HepG2 (cell line): ENCODE measurements around the gene SLC25A23. TPM values are rescaled to one million over a fixed set of nuclear protein-coding genes. Genes with fewer than 3 reads are reported as not detected.

Source experiments
- ATRX ChIP-seq: sonication (generic); formaldehyde crosslinking; IDR thresholded peaks from 2 replicates; pipeline ENCODE4 v1.4.0; 2020; ENCODE audit warnings: missing genetic modification reagents, borderline replicate concordance
- CEBPB ChIP-seq: IDR thresholded peaks from 2 replicates; pipeline ENCODE4 v1.6.1; 2011; ENCODE audit warnings: low read depth, low read length, improper control_type of control experiment, borderline replicate concordance
- CREBL2 ChIP-seq: sonication (generic); formaldehyde crosslinking; IDR thresholded peaks from 2 replicates; pipeline ENCODE4 v1.8.1; 2023; ENCODE audit warnings: missing genetic modification reagents, mild to moderate bottlenecking, borderline replicate concordance
- HINFP ChIP-seq: sonication (generic); formaldehyde crosslinking; IDR thresholded peaks from 2 replicates; pipeline ENCODE4 v1.4.0; 2020; ENCODE audit warnings: low read depth, mild to moderate bottlenecking, missing genetic modification reagents
- MXD4 ChIP-seq: IDR thresholded peaks from 2 replicates; pipeline ENCODE4 v1.6.1; 2016; ENCODE audit warnings: mild to moderate bottlenecking, missing biosample characterization, missing genetic modification reagents
- NFYB ChIP-seq: sonication (generic); formaldehyde crosslinking; IDR thresholded peaks from 2 replicates; pipeline ENCODE4 v1.4.0; 2020; ENCODE audit warnings: missing genetic modification reagents
- NR1H2 ChIP-seq: sonication (generic); formaldehyde crosslinking; IDR thresholded peaks from 2 replicates; pipeline ENCODE4 v1.8.1; 2022; ENCODE audit warnings: low read depth, missing genetic modification reagents, borderline replicate concordance
- REPIN1 ChIP-seq: sonication (generic); formaldehyde crosslinking; IDR thresholded peaks from 2 replicates; pipeline ENCODE4 v1.8.0; 2022; ENCODE audit warnings: missing genetic modification reagents, low read depth, mild to moderate bottlenecking, borderline replicate concordance
- SP1 ChIP-seq, 2 experiments: fragments of 450-650 bp in 1 of 2; sonication (generic) in 1 of 2; formaldehyde crosslinking in 1 of 2; IDR thresholded peaks; 2 replicates each; pipeline versions ENCODE4 v1.4.0 to v1.6.1; 2016 to 2020; ENCODE audit warnings: missing genetic modification reagents in 1 of 2
- SRSF4 ChIP-seq: fragments of 200-400 bp; formaldehyde crosslinking; IDR thresholded peaks from one replicate; pipeline ENCODE4 v1.6.1; 2018; ENCODE audit warnings: mild to moderate bottlenecking, low read depth, low read length, moderate library complexity; ENCODE audit not compliant: poor library complexity, severe bottlenecking
- ZBTB3 ChIP-seq: sonication (generic); formaldehyde crosslinking; IDR thresholded peaks from 2 replicates; pipeline ENCODE4 v1.4.0; 2020; ENCODE audit warnings: low read depth, mild to moderate bottlenecking, moderate library complexity, missing genetic modification reagents, borderline replicate concordance
- ZFP36L1 ChIP-seq: sonication (generic); formaldehyde crosslinking; IDR thresholded peaks from 2 replicates; pipeline ENCODE4 v1.8.0; 2022; ENCODE audit warnings: mild to moderate bottlenecking, missing genetic modification reagents, moderate library complexity
- ZNF317 ChIP-seq: sonication (generic); formaldehyde crosslinking; IDR thresholded peaks from 2 replicates; pipeline ENCODE4 v1.5.0; 2020; ENCODE audit warnings: mild to moderate bottlenecking, missing genetic modification reagents
- ZNF382 ChIP-seq: sonication (generic); formaldehyde crosslinking; IDR thresholded peaks from 2 replicates; pipeline ENCODE4 v1.5.0; 2020; ENCODE audit warnings: missing genetic modification reagents, mild to moderate bottlenecking, borderline replicate concordance
- ZNF451 ChIP-seq: sonication (generic); formaldehyde crosslinking; IDR thresholded peaks from 2 replicates; pipeline ENCODE4 v1.5.0; 2020; ENCODE audit warnings: mild to moderate bottlenecking, missing genetic modification reagents
- ZNF496 ChIP-seq: sonication (generic); formaldehyde crosslinking; IDR thresholded peaks from 2 replicates; pipeline ENCODE4 v1.8.1; 2023; ENCODE audit warnings: mild to moderate bottlenecking, moderate library complexity, missing genetic modification reagents; ENCODE audit not compliant: insufficient replicate concordance
- ZNF605 ChIP-seq: sonication (generic); formaldehyde crosslinking; IDR thresholded peaks from 2 replicates; pipeline ENCODE4 v1.8.0; 2022; ENCODE audit warnings: mild to moderate bottlenecking, missing genetic modification reagents
- ZNF709 ChIP-seq: sonication (generic); formaldehyde crosslinking; IDR thresholded peaks from 2 replicates; pipeline ENCODE4 v1.5.0; 2020; ENCODE audit warnings: mild to moderate bottlenecking, missing genetic modification reagents
- ZNF790 ChIP-seq: sonication (generic); formaldehyde crosslinking; IDR thresholded peaks from 2 replicates; pipeline ENCODE4 v1.8.0; 2022; ENCODE audit warnings: missing genetic modification reagents, mild to moderate bottlenecking, borderline replicate concordance
- ZSCAN29 ChIP-seq: sonication (generic); formaldehyde crosslinking; conservative IDR thresholded peaks from 2 replicates; pipeline ENCODE4 v1.4.0; 2020; ENCODE audit warnings: mild to moderate bottlenecking, missing genetic modification reagents
- ZXDC ChIP-seq: sonication (generic); formaldehyde crosslinking; IDR thresholded peaks from 2 replicates; pipeline ENCODE4 v1.5.0; 2020; ENCODE audit warnings: mild to moderate bottlenecking, missing genetic modification reagents
- polyA plus RNA-seq, 8 experiments: library from polyadenylated mRNA; depleted of rRNA in 3 of 8; stranded (reverse) in 7 of 8; unstranded in 1 of 8; fragments of >200 nt; fragmentation: Illumina TruSeq in 4 of 8; extraction: Trizol in 4 of 8; gene quantifications; 2 replicates each; pipeline versions ENCODE4 v1.2.1 to v1.2.3, GENCODE V29; 2011 to 2016; ENCODE audit warnings: low read depth in 4 of 8, missing spikeins in 1 of 8, mixed read lengths in 1 of 8; ENCODE audit not compliant: insufficient read depth in 1 of 8
- total RNA-seq, 5 experiments: library from RNA; depleted of rRNA; stranded (reverse); fragments of >200 nt; fragmentation: Illumina TruSeq; extraction: Trizol; gene quantifications; 2 replicates each; pipeline ENCODE4 v1.2.3, GENCODE V29; 2016; ENCODE audit warnings: low read depth in 1 of 5
- TF ChIP-seq, protein P1 (sequence below): sonication (generic); formaldehyde crosslinking; IDR thresholded peaks from 2 replicates; pipeline ENCODE4 v1.9.0; 2021; ENCODE audit warnings: missing genetic modification reagents, borderline replicate concordance

Gene SLC25A23
- total and polyA plus RNA-seq, 2 of the 13 experiments (the other 11 are each of a cell fraction or from before 2014, with no cell fraction given), result 12.4 to 15.2 TPM

GRCh38 chr19:6464070-6464873 lies 4.7 kb upstream of the SLC25A23 start, which contains the start of gene CRB3 (continued):
- TF ChIP-seq HINFP (CRISPR knock-in tag) (no peak), ZXDC (no peak), MXD4 (CRISPR knock-in tag) (no peak), ZNF496 (CRISPR knock-in tag) (no peak), SRSF4 (no peak), ZNF790 (CRISPR knock-in tag) (no peak), NR1H2 (CRISPR knock-in tag) (no peak), ZBTB3 (CRISPR knock-in tag) (no peak), ZNF317 (CRISPR knock-in tag) (no peak), CREBL2 (CRISPR knock-in tag) (no peak), ATRX (CRISPR knock-in tag) (no peak), NFYB (CRISPR knock-in tag) (no peak), ZNF709 (CRISPR knock-in tag) (no peak), ZSCAN29 (CRISPR knock-in tag) (no peak), CEBPB (no peak), ZNF605 (no peak; the same call in none of the 2 replicates), SP1 (IDR thresholded peaks at IDR 0.05) (no peak), SP1 (CRISPR knock-in tag; IDR thresholded peaks at IDR 0.05) (peak; percentile 66), REPIN1 (peak; percentile 41; the same call in 1 of the 2 replicates), ZFP36L1 (CRISPR knock-in tag) (no peak), ZNF382 (CRISPR knock-in tag) (no peak), ZNF451 (peak; percentile 40; the same call in 1 of the 2 replicates)
- TF ChIP-seq, protein P1, sequence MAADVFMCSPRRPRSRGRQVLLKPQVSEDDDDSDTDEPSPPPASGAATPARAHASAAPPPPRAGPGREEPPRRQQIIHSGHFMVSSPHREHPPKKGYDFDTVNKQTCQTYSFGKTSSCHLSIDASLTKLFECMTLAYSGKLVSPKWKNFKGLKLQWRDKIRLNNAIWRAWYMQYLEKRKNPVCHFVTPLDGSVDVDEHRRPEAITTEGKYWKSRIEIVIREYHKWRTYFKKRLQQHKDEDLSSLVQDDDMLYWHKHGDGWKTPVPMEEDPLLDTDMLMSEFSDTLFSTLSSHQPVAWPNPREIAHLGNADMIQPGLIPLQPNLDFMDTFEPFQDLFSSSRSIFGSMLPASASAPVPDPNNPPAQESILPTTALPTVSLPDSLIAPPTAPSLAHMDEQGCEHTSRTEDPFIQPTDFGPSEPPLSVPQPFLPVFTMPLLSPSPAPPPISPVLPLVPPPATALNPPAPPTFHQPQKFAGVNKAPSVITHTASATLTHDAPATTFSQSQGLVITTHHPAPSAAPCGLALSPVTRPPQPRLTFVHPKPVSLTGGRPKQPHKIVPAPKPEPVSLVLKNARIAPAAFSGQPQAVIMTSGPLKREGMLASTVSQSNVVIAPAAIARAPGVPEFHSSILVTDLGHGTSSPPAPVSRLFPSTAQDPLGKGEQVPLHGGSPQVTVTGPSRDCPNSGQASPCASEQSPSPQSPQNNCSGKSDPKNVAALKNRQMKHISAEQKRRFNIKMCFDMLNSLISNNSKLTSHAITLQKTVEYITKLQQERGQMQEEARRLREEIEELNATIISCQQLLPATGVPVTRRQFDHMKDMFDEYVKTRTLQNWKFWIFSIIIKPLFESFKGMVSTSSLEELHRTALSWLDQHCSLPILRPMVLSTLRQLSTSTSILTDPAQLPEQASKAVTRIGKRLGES (CRISPR knock-in tag), result no peak
